Measurements from ENCODE around the gene LGR4. TPM values are rescaled to one million over a fixed set of nuclear protein-coding genes. Genes with fewer than 3 reads are reported as not detected.
"Not testable (repeated sequence)": the region's sequence is repeated elsewhere in the genome, so short reads cannot be mapped to it uniquely, and the experiment has no call there.

Gene LGR4
- total RNA-seq, 1 donor from 2014 or later, result 43.8 TPM

DNA sequence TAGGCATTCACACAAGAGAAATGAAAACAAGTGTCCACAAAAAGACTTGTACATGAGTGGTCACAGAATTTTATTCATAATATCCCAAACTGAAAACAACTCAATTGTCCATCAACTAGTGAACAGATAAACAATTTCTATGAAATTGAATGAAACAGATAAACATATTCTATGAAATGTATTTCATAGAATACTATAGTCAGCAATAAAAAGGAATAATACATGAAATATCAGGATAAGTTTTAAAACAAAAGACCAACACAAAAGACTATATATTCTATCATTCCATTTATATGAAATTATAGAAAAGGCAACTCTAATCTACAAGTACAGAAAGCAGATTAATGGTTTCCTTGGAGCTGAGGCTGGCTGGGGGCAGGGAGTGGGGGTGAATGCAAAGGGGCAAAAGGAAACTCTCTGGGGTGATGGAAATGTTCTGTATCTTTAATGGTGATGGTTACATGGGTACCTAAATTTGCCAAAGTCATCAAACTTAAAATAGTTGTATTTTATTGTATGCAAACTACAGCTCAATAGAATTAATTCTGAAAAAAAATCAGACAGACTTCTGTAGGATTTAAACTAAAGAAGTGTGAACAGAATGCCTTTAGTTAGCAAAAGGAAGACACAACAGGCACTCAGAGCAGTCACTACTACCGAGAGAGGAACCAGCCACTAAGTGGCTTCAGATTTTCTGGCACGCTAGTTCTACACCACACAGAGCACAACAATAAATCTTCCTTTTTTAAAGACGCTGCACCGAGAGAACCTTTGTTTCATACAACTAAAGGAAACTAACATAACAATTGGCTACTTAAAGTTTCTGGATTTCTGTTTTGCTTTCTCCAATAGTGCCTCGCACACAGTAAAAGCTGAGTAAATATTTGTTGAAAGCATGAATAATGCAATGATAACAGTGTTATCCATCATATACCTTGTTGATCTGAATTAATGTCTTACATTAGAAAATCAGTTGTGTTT lies 124.9 kb downstream of the LGR4 start:
- H3K4me3 ChIP-seq (ENCODE audit: low read length in 3 of 3), result no peak overlapping the region
- H3K9me3 ChIP-seq (ENCODE audit: control insufficient read depth in 3 of 3, low read length in 3 of 3), result no peaks in the 10 kb centered on the region
- H3K9ac ChIP-seq (ENCODE audit: low read depth in 1 of 3, low read length in 3 of 3), result no peak overlapping the region
- no peaks in the 10 kb centered on the region for H3K4me1 ChIP-seq (ENCODE audit: control insufficient read depth in 3 of 3, insufficient read depth in 3 of 3, low read length in 3 of 3)
- no peaks in the 10 kb centered on the region for H3K27me3 ChIP-seq (ENCODE audit: control insufficient read depth in 3 of 3, insufficient read depth in 3 of 3, low read length in 3 of 3)
- H3K36me3 ChIP-seq (ENCODE audit: control insufficient read depth in 3 of 3, insufficient read depth in 3 of 3, low read length in 3 of 3), result no peaks in the 10 kb centered on the region
- H3K27ac ChIP-seq (ENCODE audit: low read depth, low read length), result no peak overlapping the region

DNA sequence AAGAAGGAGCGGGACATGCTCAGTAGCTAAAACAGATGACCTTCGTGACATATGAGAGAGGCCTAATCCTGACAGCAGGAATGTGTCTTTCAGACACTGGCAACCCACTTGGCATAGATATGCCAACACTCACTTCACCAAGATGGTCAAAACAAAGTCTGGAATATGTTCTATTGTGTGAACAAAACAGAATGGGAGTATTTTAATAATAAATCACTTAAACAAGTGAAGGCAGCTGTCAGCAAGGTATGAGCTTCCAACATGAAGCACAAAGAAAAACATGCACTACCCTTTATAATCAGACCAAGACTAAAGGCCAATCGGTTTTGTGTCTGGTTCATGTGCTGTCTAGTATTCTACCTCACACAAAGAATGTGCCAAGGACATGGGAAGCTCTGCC lies 132.6 kb downstream of the LGR4 start:
- H3K4me1 ChIP-seq (ENCODE audit: control insufficient read depth in 3 of 3, insufficient read depth in 3 of 3, low read length in 3 of 3), result no peaks in the 10 kb centered on the region
- H3K9ac ChIP-seq (ENCODE audit: low read depth in 1 of 3, low read length in 3 of 3), result no peak overlapping the region
- no peak overlapping the region for H3K27ac ChIP-seq (ENCODE audit: low read depth, low read length)
- no peaks in the 10 kb centered on the region for H3K9me3 ChIP-seq (ENCODE audit: control insufficient read depth in 3 of 3, low read length in 3 of 3)
- H3K27me3 ChIP-seq (ENCODE audit: control insufficient read depth in 3 of 3, insufficient read depth in 3 of 3, low read length in 3 of 3), result no peaks in the 10 kb centered on the region
- no peaks in the 10 kb centered on the region for H3K36me3 ChIP-seq (ENCODE audit: control insufficient read depth in 3 of 3, insufficient read depth in 3 of 3, low read length in 3 of 3)
- H3K4me3 ChIP-seq (ENCODE audit: low read length in 3 of 3), result no peak overlapping the region

DNA sequence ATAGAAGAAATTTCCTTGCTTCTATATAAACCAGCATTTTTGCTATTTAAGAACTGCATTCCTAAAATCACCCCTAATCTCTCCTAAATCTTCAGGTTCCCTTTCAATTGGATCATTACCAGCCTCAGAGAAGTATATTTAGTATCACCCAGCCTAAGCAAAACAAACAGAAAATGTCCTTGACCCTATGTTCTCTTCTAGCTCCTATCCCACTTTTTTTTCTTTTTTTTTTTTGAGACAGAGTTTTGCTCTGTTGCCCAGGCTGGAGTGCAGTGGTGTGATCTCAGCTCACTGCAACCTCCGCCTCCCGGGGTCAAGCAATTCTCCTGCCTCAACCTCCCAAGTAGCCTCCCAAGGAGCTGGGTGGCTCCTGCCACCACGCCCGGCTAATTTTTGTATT lies 137.8 kb downstream of the LGR4 start:
- H3K36me3 ChIP-seq (ENCODE audit: control insufficient read depth in 3 of 3, insufficient read depth in 3 of 3, low read length in 3 of 3); H3K27ac ChIP-seq (ENCODE audit: low read depth, low read length); H3K27me3 ChIP-seq (ENCODE audit: control insufficient read depth in 3 of 3, insufficient read depth in 3 of 3, low read length in 3 of 3); H3K4me1 ChIP-seq (ENCODE audit: control insufficient read depth in 3 of 3, insufficient read depth in 3 of 3, low read length in 3 of 3); H3K4me3 ChIP-seq (ENCODE audit: low read length in 3 of 3); H3K9ac ChIP-seq (ENCODE audit: low read depth in 1 of 3, low read length in 3 of 3); H3K9me3 ChIP-seq (ENCODE audit: control insufficient read depth in 3 of 3, low read length in 3 of 3): not testable (repeated sequence)

DNA sequence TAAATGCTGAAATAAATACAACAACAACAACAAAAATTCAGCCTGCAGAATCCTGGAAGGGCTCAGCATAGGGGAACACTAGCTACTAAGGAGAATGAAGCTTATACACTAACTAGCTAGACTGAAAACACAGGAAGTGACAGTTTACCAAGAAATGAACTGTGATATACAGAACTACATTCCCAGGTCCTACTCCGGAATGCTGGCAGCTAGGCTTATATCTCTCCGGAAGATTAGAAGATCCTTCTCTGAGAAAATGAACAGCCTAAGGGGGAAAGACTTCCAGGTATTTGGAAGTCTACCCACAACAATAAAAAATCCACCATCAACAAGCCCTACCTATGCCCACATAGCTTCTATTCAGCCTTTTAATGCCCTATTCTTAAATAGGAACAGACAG lies 140.6 kb downstream of the LGR4 start:
- no peaks in the 10 kb centered on the region for H3K4me1 ChIP-seq (ENCODE audit: control insufficient read depth in 3 of 3, insufficient read depth in 3 of 3, low read length in 3 of 3)
- no peaks in the 10 kb centered on the region for H3K36me3 ChIP-seq (ENCODE audit: control insufficient read depth in 3 of 3, insufficient read depth in 3 of 3, low read length in 3 of 3)
- H3K9ac ChIP-seq (ENCODE audit: low read depth in 1 of 3, low read length in 3 of 3), result no peak overlapping the region
- no peak overlapping the region for H3K27ac ChIP-seq (ENCODE audit: low read depth, low read length)
- H3K9me3 ChIP-seq (ENCODE audit: control insufficient read depth in 3 of 3, low read length in 3 of 3), result no peaks in the 10 kb centered on the region
- H3K4me3 ChIP-seq (ENCODE audit: low read length in 3 of 3), result no peak overlapping the region
- H3K27me3 ChIP-seq (ENCODE audit: control insufficient read depth in 3 of 3, insufficient read depth in 3 of 3, low read length in 3 of 3), result no peaks in the 10 kb centered on the region

DNA sequence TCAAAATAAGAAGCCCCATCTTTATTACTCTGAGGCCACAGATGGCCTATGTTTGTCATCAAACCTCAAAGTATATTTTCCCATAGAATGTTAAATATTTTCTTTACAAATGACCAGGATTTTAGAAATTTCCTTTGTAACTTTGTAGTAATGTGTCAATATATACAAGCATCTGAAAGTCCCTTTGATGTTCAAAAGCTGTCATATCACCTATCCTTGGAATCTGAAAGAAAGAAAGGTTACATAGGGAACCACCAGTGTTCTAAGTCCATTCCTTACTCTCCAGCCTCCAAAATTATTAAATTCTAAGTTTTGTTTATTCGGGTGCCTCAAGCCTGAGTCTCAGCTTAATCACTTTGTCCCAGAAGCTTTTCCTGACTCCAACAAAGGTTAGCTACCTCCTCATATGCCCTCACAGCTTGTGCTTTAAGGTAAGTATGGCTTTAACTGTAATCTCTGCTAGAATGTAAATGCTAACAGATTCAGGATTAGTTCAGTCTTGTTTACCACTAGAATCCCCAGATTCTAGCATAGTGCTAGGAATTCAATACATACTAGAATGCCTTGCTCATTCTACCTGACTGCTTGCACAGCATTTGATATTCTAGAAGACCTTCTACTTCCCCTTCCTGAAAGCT lies 141.8 kb downstream of the LGR4 start:
- Histone ChIP-seq H3K4me3 (ENCODE audit: low read length in 3 of 3) (no peak overlapping the region), H3K36me3 (ENCODE audit: control insufficient read depth in 3 of 3, insufficient read depth in 3 of 3, low read length in 3 of 3) (no peaks in the 10 kb centered on the region), H3K27ac (ENCODE audit: low read depth, low read length) (no peak overlapping the region), H3K27me3 (ENCODE audit: control insufficient read depth in 3 of 3, insufficient read depth in 3 of 3, low read length in 3 of 3) (no peaks in the 10 kb centered on the region), H3K9me3 (ENCODE audit: control insufficient read depth in 3 of 3, low read length in 3 of 3) (no peaks in the 10 kb centered on the region), H3K9ac (ENCODE audit: low read depth in 1 of 3, low read length in 3 of 3) (no peak overlapping the region), H3K4me1 (ENCODE audit: control insufficient read depth in 3 of 3, insufficient read depth in 3 of 3, low read length in 3 of 3) (no peaks in the 10 kb centered on the region)

DNA sequence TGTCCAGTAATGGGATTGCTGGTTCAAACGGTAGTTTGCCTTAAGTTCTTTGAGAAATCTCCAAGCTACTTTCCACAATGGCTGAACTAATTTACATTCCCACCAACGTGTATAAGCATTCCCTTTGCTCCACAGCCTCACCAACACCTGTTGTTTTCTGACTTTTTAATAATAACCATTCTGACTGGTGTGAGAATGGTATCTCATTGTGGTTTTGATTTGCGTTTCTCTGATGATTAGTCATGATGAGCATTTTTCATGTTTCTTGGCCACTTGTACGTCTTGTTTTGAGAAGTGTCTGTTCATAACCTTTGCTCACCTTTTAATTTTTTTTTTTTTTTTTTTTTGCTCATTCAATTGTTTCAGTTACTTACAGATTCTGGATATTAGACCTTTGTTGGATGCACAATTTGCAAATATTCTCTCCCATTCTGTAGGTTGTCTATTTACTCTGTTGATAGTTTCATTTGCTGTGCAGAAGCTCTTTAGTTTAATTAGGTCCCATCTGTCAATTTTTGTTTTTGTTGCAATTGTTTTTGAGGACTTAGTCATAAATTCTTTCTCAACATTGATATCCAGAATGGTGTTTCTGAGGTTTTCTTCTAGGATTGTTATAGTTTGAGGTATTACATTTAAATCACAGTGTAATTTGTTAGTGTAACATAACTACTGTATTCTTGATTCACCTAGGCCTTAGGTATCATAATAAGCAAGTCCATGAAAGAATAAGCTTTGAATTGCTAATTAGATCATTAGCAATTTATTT lies 142.5 kb downstream of the LGR4 start:
- H3K27ac ChIP-seq (ENCODE audit: low read depth, low read length), result no peak overlapping the region
- no peak overlapping the region for H3K9ac ChIP-seq (ENCODE audit: low read depth in 1 of 3, low read length in 3 of 3)
- no peaks in the 10 kb centered on the region for H3K4me1 ChIP-seq (ENCODE audit: control insufficient read depth in 3 of 3, insufficient read depth in 3 of 3, low read length in 3 of 3)
- no peaks in the 10 kb centered on the region for H3K9me3 ChIP-seq (ENCODE audit: control insufficient read depth in 3 of 3, low read length in 3 of 3)
- H3K4me3 ChIP-seq (ENCODE audit: low read length in 3 of 3), result no peak overlapping the region
- H3K27me3 ChIP-seq (ENCODE audit: control insufficient read depth in 3 of 3, insufficient read depth in 3 of 3, low read length in 3 of 3), result no peaks in the 10 kb centered on the region
- H3K36me3 ChIP-seq (ENCODE audit: control insufficient read depth in 3 of 3, insufficient read depth in 3 of 3, low read length in 3 of 3), result no peaks in the 10 kb centered on the region

DNA sequence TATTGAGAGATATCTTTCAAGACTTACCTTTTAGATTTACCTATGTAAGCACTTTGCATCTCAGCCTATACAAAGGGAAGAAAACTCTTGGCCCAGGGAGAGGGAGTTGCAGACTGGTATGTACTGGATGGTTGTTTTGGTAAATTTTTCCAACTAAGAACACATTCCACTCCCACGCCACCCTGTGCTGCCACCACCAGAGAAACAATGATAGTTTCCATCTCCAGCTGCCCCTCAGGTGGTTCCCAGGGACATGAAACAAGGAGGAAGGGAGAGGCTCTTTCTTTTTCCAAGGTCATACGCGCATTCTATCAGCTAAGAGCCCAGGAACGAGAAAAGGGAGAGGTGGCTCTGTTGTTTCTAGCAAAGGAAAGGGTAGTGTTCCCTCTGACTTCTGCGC lies 144.0 kb downstream of the LGR4 start:
- Histone ChIP-seq H3K27me3 (ENCODE audit: control insufficient read depth in 3 of 3, insufficient read depth in 3 of 3, low read length in 3 of 3) (no peaks in the 10 kb centered on the region), H3K36me3 (ENCODE audit: control insufficient read depth in 3 of 3, insufficient read depth in 3 of 3, low read length in 3 of 3) (no peaks in the 10 kb centered on the region), H3K4me1 (ENCODE audit: control insufficient read depth in 3 of 3, insufficient read depth in 3 of 3, low read length in 3 of 3) (no peaks in the 10 kb centered on the region), H3K4me3 (ENCODE audit: low read length in 3 of 3) (no peak overlapping the region), H3K27ac (ENCODE audit: low read depth, low read length) (no peak overlapping the region), H3K9ac (ENCODE audit: low read depth in 1 of 3, low read length in 3 of 3) (no peak overlapping the region), H3K9me3 (ENCODE audit: control insufficient read depth in 3 of 3, low read length in 3 of 3) (no peaks in the 10 kb centered on the region)

DNA sequence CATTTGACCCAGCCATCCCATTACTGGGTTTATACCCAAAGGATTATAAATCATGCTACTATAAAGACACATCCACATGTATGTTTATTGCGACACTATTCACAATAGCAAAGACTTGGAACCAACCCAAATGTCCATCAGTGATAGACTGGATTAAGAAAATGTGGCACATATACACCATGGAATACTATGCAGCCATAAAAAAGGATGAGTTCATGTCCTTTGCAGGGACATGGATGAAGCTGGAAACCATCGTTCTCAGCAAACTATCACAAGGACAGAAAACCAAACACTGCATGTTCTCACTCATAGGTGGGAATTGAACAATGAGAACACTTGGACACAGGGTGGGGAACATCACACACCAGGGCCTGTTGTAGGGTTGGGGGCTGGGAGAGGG lies 145.5 kb downstream of the LGR4 start:
- H3K27ac ChIP-seq (ENCODE audit: low read depth, low read length); H3K4me1 ChIP-seq (ENCODE audit: control insufficient read depth in 3 of 3, insufficient read depth in 3 of 3, low read length in 3 of 3); H3K9ac ChIP-seq (ENCODE audit: low read depth in 1 of 3, low read length in 3 of 3); H3K36me3 ChIP-seq (ENCODE audit: control insufficient read depth in 3 of 3, insufficient read depth in 3 of 3, low read length in 3 of 3); H3K27me3 ChIP-seq (ENCODE audit: control insufficient read depth in 3 of 3, insufficient read depth in 3 of 3, low read length in 3 of 3); H3K9me3 ChIP-seq (ENCODE audit: control insufficient read depth in 3 of 3, low read length in 3 of 3); H3K4me3 ChIP-seq (ENCODE audit: low read length in 3 of 3): not testable (repeated sequence)

DNA sequence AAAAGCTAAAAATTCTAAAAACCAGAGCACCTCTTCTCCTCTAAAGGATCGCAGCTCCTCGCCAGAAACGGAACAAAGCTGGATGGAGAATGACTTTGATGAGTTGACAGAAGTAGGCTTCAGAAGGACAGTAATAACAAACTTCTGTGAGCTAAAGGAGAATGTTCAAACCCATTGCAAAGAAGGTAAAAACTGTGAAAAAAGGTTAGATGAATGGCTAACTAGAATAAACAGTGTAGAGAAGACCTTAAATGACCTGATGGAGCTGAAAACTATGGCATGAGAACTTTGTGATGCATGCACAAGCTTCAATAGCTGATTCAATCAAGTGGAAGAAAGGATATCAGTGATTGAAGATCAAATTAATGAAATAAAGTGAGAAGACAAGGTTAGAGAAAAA lies 150.4 kb downstream of the LGR4 start:
- H3K36me3 ChIP-seq (ENCODE audit: control insufficient read depth in 3 of 3, insufficient read depth in 3 of 3, low read length in 3 of 3); H3K4me3 ChIP-seq (ENCODE audit: low read length in 3 of 3); H3K27ac ChIP-seq (ENCODE audit: low read depth, low read length); H3K9ac ChIP-seq (ENCODE audit: low read depth in 1 of 3, low read length in 3 of 3); H3K9me3 ChIP-seq (ENCODE audit: control insufficient read depth in 3 of 3, low read length in 3 of 3); H3K4me1 ChIP-seq (ENCODE audit: control insufficient read depth in 3 of 3, insufficient read depth in 3 of 3, low read length in 3 of 3); H3K27me3 ChIP-seq (ENCODE audit: control insufficient read depth in 3 of 3, insufficient read depth in 3 of 3, low read length in 3 of 3): not testable (repeated sequence)

DNA sequence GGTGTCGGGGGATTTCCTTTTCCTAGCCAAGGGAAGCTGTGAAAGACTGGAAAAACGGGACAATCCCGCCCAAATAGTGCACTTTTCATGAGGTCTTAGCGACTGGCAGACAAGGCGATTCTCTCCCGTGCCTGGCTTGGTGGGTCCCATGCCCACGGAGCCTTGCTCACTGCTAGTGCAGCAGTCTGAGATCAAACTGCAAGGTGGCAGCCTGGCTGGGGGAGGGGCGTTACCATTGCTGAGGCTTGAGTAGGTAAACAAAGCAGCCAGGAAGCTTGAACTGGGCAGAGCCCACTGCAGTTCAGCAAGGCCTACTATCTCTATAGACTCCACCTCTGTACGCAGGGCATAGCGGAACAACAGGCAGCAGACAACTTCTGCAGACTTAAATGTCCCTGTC lies 151.2 kb downstream of the LGR4 start:
- not testable (repeated sequence) for H3K27ac ChIP-seq (ENCODE audit: low read depth, low read length); H3K36me3 ChIP-seq (ENCODE audit: control insufficient read depth in 3 of 3, insufficient read depth in 3 of 3, low read length in 3 of 3); H3K9me3 ChIP-seq (ENCODE audit: control insufficient read depth in 3 of 3, low read length in 3 of 3); H3K27me3 ChIP-seq (ENCODE audit: control insufficient read depth in 3 of 3, insufficient read depth in 3 of 3, low read length in 3 of 3); H3K4me1 ChIP-seq (ENCODE audit: control insufficient read depth in 3 of 3, insufficient read depth in 3 of 3, low read length in 3 of 3); H3K9ac ChIP-seq (ENCODE audit: low read depth in 1 of 3, low read length in 3 of 3); H3K4me3 ChIP-seq (ENCODE audit: low read length in 3 of 3)
